IPS-NIHi7 (cell line): ENCODE results near the gene CDC6.
A peak's percentile ranks its signal among the peaks of the same experiment; 100 is the strongest.
"Not testable (repeated sequence)": the region's sequence is repeated elsewhere in the genome, so short reads cannot be mapped to it uniquely, and the experiment has no call there.

Source experiments
- DNase-seq: peaks from one replicate; pipeline ENCODE4 v3.0.0; 2012; ENCODE audit warnings: mixed read lengths; ENCODE audit errors: extremely low spot score

Gene CDC6

DNA sequence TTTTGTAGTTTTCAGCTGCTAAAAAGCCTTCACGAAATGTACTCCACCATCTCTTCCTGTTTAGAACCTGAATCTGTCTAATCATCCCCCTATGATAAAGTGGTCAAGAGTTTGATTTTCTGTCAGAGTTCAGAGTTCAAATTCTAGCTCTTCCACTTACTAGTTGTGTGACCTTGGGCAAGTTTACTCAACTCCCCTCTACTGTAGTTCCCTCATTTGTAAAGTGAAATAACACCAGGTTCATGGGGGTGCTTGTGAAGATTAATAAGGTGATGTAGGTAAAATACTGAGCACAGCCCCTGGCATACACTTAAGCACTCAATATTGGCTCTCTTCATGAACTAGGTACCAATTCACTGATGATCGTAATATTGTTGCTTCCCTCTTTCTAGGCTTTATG is 1.2 kb upstream of the CDC6 start:
- DNase-seq: no peak

DNA sequence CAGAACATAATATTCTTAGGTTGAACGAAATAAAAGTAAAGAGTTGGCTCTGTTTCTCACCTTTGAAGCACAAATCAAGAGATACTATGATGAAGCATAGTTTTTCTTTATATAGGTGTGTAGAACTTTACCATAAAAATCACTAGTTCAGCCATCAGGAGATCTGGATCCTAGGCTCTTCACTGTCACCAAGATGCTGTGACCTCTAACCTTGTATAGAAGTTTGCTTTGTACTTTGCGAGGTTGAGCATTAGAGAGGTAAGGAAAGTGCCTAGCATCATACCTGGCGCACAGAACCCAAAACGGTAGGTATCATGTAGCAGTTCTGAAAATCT is 553 bp upstream of the CDC6 start:
- DNase-seq: no peak

DNA sequence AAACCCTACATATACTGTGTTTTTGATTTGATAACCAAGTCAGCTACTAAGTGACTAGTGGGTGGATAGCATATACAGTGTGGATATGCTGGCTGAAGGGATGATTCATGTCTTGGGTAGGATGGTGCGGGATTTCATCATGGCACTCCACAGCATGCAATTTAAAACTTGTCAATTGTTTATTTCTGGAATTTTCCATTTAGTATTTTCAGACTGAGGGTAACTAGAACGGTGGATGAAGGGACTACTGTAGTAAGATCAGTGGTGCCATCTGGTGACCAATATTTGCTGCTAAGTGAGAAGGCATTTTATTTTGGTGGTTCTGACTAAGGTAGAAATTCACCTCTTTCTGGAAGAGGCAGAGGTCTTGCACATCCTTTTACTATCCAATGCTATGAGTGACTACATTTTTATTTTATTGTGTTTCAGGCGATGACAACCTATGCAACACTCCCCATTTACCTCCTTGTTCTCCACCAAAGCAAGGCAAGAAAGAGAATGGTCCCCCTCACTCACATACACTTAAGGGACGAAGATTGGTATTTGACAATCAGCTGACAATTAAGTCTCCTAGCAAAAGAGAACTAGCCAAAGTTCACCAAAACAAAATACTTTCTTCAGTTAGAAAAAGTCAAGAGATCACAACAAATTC is 3.1 kb downstream of the CDC6 start:
- DNase-seq: no peak

DNA sequence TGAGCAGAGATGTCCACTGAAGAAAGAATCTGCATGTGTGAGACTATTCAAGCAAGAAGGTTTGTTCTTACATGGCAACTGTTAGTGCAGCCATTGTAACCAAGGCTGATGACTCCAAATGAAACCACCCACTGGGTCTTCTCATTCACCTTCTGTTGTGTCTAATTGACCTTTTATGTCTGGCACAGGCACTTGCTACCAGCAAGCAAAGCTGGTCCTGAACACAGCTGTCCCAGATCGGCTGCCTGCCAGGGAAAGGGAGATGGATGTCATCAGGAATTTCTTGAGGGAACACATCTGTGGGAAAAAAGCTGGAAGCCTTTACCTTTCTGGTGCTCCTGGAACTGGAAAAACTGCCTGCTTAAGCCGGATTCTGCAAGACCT is 3.6 kb downstream of the CDC6 start:
- no peak for DNase-seq

DNA sequence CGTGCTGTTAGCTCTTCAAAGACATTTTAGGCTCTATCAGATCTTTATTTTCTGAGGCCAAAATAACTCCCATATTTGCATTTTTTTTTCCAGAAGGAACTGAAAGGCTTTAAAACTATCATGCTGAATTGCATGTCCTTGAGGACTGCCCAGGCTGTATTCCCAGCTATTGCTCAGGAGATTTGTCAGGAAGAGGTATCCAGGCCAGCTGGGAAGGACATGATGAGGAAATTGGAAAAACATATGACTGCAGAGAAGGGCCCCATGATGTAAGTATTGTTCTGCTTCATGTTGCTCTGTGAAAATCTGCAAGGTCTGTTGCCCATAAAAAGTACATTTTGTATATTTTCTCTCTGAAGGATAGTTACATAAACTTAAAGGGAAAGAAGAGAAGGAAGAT is 5.7 kb downstream of the CDC6 start:
- no peak for DNase-seq

DNA sequence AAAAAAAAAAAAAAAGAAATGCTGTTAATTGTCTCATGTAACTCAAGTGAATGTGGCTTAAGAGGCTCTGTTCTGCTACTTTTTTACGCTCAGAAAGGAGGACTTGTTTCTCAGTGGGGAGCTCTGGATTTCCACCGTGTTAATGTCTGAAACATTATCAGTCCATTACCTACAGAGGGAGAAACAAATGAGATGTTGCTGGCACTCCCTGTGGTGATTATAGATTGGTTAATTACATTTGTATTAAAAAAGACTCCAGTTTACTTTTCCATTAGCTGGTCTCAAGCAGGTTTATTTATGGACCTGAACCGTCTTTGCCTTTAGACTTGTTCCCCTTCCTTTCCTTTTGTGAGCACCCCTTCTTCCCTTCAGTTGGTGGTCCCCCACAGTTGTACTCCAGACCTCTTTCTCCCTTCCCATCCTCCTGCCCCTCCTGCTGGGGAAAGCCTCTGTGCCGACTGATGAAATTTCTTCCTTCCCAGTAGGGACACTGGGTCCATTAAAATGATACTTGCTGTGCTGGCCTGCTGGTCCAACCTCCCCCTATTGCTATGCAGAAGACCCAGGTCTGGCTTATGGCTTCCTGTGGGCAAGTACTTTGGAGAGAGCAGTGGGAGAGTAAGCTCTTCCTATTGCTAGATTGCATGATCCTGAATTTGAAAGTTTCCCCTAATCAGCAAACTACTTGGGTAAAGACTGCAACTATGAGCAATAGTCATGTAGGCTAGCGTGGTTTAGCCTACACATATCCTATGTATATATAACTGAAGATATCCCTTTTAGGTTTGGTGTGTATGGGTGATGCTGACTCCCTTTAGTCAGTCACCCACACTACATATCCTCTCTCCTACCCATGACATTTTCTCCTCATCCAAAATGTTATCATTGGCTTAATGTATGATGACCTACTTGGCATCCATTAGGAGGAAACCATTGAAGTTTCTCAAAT is 8.1 kb downstream of the CDC6 start:
- no peak for DNase-seq

DNA sequence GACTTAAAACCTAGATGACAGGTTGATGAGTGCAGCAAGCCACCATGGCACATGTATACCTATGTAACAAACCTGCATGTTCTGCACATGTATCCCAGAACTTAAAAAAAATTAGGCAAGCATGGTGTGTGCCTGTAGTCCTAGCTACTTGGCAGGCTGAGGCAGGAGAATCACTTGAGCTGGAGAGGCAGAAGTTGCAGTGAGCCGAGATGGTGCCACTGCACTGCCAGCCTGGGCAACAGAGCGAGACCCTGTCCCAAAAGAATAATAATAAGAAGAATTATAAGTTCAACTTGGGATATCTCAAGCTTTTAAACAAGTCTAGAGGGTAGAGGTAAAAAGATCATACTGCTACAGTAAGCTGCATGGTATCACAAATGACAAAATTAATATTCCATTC is 9.8 kb downstream of the CDC6 start:
- DNase-seq: no peak

DNA sequence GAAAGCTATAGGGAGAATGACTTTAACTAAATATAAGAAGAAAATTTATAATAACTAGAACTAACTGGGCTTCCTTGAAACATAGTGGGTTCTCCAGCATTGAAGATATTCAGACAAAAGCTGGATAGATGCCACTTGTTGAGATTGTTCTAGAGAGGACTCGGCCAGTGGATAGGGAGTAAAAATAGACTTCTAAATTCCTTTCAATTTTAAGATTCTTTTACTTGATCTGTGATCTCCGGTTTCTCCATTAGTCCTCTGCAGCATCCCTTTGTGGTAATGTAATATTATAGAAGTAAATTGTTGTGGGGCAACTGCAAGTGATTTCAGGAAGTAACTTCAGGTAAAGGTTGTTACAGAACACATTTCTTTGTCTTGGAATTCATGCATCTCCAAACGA is 11.0 kb downstream of the CDC6 start:
- DNase-seq: no peak

DNA sequence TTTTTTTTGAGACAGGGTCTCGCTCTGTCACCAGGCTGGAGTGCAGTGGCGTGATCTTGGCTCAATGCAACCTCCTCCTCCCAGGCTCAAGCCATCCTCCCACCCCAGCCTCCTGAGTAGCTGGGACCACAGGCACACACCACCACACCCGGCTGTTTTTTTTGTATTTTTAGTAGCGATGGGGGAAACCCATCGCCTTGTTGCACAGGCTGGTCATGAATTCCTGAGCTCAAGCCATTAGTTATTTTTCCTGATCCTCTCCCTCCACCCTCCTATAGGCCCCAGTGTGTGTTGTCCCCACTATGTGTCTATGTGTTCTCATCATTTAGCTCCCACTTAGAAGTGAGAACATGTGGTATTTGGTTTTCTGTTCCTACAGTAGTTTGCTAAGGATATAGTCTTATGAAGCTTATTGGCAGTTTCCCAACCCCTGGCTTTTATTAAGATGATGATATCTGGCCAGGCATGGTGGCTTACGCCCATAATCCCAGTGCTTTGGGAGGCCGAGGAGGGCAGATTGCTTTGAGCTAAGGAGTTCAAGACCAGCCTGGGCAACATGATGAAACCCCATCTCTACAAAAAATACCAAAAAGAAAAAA is 11.6 kb downstream of the CDC6 start:
- DNase-seq: not testable (repeated sequence)

DNA sequence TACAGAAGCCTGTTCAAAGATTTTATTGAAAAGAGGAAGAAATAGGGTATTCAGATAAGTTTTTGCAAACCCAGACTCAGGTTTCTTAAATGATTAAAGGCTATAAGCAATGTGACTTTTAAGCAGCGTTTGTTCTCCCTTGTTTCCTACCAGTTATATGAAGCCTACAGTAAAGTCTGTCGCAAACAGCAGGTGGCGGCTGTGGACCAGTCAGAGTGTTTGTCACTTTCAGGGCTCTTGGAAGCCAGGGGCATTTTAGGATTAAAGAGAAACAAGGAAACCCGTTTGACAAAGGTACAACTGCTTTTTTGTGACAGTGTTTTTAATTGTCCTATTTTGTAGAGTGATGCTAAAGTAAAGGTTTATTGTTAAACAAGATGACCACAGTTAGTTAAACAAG is 13.6 kb downstream of the CDC6 start:
- no peak for DNase-seq

DNA sequence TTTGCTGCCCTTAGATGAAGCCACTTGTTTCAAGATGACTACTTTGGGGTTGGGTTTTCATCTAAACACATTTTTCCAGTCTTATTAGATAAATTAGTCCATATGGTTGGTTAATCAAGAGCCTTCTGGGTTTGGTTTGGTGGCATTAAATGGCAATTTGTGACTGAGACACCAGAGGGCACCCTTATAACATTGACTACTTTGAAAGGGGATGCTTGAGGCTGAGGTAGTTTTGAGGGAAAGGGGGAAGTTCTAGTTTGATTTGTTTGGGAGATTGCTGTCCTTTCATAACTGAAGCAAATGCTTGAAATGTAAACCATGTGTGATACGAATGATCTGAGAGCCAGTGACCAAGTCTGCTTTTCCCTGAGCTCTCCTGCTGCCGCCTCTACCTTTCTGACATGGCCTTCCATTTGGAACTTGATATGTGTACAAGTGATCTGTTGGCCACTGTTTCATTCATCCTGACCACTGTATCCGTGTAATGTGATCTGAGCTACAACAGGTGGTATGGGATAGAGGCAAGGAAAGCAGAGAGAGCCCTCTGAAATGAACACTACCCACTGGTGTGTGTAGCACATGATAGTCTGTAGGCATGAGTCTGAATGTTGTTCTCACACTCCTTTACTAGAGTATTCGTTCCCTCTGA is 15.5 kb downstream of the CDC6 start:
- no peak for DNase-seq

DNA sequence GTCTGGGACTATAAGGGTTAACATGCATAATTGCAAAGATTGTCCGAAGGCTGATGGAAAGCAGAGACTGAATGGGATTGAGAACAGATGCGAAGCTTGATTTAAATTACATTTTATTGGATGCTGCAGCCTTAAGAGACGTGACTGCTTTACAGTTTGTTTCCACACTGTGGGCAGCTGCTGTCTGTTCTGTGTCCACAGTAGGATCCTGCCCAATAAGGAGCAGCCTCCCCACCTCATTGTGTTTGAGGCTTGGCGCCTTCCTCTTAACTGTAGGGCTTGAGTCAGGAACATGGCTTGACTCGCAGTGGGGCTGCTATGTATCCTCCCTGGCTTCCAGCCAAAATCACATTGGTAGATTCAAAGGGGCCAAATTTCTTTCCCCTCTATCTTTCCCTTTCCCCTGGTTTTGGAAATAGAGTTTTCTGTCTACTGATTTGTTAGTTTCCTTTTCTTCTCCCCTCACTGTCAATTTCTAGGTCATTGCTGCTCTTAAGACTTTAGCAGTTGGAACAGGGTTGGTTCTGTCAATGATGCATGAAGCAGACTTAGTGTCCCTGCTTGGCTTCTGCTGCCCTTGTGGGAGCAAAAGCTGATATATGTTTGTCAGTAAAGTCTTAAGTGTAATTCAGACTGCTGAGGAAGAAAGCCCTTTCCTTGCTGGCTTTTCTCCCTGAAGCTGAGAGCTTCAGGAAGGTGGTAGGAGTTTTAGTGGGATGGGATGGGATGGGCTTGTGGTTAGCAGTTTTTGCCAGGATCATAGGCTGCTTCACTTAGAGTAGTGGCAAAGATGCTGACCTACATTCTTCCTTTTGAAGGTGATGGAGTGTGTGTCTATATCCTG is 16.3 kb downstream of the CDC6 start:
- DNase-seq: no peak

DNA sequence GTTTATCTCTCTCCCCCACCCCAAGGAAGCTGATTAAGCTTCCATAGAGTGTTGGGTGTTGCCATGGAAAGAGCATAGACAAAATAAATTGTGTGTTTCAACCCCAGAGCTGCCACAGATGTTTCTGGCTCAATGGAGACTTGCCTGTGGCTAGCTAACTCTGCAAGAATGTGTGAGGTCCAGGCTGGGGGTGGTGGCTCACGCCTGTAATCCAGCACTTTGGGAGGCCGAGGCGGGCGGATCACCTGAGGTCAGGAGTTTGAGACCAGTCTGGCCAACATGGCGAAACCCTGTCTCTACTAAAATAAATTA is 16.8 kb downstream of the CDC6 start:
- DNase-seq: not testable (repeated sequence)

DNA sequence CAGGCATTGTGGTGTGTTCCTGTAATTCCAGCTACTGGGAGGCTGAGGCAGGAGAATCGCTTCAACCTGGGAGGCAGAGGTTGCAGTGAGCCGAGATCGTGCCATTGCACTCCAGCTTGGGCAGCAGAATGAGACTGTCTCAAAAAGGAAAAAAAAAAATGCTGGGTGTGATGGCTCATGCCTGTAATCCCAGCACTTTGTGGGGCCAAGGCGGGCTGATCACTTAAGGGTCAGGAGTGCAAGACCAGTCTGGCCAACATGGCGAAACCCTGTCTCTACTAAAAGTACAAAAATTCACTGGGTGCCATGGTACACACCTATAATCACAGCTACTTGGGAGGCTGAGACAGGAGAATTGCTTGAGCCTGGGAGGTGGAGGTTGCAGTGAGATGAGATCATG is 17.2 kb downstream of the CDC6 start:
- DNase-seq: not testable (repeated sequence)

DNA sequence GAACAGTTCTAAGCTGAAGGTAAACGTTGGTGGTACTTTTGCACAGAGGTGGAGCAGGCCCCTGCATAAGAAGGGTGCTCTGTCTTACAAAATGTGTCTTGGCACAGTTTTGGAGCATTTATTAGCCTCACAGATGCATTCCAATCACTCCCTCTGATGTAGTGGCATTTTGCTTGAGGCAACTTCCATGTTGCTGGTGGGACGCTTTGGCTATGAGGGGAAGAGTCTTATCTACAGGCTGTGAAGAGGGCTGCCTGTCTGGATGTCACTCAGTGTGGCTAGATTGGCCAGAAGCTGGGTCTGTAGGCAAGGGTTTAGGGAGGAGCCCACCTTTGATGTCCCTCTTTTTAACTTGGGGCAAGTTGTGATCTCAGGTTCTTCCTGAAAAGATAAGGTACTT is 18.7 kb downstream of the CDC6 start:
- DNase-seq: no peak

DNA sequence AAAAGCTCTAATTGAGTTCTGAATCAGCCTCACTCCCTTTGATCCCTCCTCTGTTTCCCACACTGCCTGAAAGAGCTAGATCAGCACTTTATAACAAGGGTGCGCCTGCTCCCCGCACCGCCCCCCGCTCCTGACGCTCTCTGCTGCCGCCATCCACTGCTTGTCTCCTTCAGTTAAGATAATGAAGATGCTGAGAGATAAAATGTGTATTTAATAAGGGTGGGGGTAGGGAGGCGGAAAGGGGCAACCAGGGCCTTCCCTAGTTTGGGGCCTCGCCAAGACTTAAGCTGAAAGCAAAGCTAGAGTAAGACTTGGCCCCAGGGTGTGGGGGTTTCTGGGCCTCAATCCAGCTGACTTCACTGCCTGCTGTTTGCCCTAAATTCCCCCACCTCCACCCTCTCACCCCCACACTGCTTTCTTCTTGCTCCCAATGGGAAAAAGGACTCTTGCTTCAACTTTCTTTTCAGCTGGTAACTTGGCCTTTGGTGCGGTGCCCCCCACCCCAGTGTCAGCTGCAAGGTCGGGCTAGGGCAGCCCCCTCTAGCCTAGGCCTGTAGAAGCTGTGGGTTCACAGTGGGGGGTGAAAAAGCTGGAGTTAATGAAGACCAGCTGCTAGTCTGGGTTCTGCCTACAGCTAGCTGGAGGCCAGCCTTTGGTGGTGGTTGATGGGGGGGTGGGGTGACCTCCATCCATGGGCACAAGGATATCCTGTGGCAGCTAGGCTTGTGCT is 19.5 kb downstream of the CDC6 start:
- no peak for DNase-seq

DNA sequence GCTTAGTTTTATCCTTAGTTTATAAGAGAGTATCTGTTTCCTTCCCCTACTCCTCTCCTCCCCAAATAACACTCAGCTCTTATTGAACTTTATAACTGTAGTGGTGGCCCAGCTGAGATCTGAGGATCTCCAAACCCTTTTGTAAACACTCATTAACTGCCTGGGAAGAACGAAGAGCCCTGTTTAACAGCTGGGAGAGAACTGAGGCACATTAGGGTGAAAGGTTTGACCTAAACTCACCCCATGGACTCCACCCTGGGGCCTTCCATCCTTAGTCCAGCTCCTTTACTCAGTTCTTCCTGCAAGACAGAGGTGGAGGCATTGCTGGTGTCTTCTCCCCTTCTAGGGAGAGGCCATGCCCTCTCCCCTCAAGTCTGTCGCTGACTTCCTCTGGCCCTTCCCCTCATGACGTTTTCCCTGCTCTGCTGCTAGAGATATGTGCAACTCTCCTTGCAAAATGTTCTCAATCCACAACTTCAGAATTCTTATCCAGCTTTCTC is 20.1 kb downstream of the CDC6 start:
- no peak for DNase-seq

DNA sequence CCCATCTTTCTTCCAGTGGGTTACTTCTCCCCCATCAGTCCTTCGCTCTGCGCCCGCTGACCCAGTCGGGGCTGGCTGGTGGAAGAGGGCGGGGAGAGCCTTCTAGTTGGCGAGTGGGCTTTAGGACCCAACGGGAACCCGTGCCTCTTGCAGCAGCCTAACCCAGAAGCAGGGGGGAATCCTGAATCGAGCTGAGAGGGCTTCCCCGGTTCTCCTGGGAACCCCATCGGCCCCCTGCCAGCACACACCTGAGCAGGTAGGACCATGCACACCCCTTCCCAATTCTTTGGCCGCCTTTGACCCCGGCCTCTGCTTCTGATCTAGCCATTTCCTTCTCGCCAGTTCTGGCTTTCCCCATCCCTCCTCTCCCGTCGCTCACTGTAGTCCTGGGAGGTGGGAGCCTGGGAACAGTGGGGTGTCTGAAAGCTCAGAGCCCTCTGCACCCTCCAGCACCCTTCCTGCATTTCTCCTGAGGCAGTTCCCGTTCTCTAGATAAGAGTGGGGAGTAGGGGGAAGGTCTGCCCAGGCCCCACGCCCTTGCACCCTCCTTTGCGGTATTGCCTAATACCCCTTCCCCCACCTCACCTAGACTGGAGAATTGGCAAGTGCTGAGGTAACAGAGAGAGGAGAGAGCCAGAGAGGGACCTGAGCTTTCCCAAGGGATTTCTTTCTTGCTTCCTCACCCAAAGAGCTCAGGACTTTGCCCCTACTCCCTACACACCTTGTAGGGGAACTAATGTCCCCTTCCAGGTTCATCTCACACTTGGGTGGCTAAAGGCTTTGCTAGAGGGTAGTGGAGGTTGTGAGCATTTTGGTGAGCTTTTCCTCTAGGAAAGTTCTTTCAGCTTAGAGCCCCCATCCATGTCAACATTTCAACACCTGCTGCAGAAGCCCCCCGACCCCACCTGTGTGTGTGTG is 21.6 kb downstream of the CDC6 start, which contains the start of gene RARA:
TSS of gene RARA (plus strand) at position 150 of the 918 bp plus-strand sequence. CDS start 22,039 bp downstream, outside the sequence.
- DNase-seq: peak; percentile 80

DNA sequence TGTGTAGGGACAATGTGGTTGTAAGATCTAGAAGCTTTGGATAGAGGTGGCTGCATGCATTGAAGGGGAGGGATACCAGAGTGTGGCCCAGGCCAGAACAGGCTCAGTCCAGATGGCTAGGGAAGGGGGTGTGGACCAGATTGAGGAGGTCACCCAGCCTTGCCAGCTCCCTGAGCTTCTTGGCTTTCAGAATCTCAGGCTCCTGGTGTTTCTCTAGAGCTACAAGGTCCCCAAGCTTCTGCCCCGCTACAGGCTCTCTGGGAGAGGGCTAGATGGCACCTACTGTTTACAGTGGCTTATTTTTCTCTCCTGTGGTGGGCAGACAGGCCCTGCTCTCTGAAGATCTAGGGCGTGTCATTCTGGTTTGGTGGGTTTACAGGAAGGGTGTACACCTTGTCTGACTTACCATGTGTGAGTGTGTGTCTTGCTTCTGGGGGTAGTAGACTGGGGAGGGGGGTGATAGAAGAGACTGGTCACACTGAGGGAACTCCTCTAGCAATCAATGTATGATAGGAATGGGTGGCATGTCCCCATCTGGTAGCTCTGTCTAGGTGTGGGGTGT is 22.4 kb downstream of the CDC6 start:
- no peak for DNase-seq
